HepG2 (cell line): ENCODE results near the gene RSAD2. TPM values are rescaled to one million over a fixed set of nuclear protein-coding genes. Genes with fewer than 3 reads are reported as not detected.

Experiments used
- ATAC-seq: fragments of 200-7000 bp; cut with Tn5 transposase; 3 replicates; pipeline ENCODE4 v1.9.1; 2020; ENCODE audit warnings: mild to moderate bottlenecking, moderate library complexity
- BruUV-seq: library from RNA; stranded (reverse); fragments of 400-500 nt; replicated peaks from 2 replicates; lab custom pipeline; 2021; lab: Mats Ljungman, UMichigan
- CTCF ChIA-PET: fragments of 300-600 bp; formaldehyde crosslinking; extraction: SDS; loops from one replicate; lab custom pipeline; 2021; ENCODE audit warnings: low total read pairs, inconsistent platforms, low intra/inter-chr PET ratio; lab: Yijun Ruan, JAX
- POLR2A ChIA-PET: fragments of 350-600 bp; sonication (Branson Sonifier 250); formaldehyde crosslinking; loops from one replicate; lab custom pipeline; 2020; ENCODE audit warnings: antibody characterized with exemption, inconsistent platforms; lab: Yijun Ruan, JAX
- DNase-seq: peaks from one replicate; pipeline ENCODE4 v3.0.0-alpha.2; 2015; ENCODE audit warnings: low spot score
- FAIRE-seq: peaks from 3 replicates; lab custom pipeline; 2011; peaks lifted over from hg19 to GRCh38; lab: Jason Lieb, UNC
- H2AFZ ChIP-seq: one replicate; pipeline ENCODE4 v1.6.1; 2011; ENCODE audit warnings: low read length, inconsistent platforms
- H3K27ac ChIP-seq: fragments of 300-600 bp; 3 replicates; pipeline ENCODE4 v1.8.0; 2011; ENCODE audit warnings: mixed run types, mild to moderate bottlenecking, mixed read lengths, low read length, inconsistent platforms; ENCODE audit not compliant: insufficient read depth; ENCODE audit errors: extremely low read length
- H3K27me3 ChIP-seq, 2 experiments: fragments of 200-600 bp in 1 of 2; 2 replicates in 1 of 2; 3 replicates in 1 of 2; pipeline versions ENCODE4 v1.6.0 to v1.8.0; 2011; ENCODE audit warnings: low read length in 2 of 2, mild to moderate bottlenecking in 2 of 2, moderate library complexity in 2 of 2, inconsistent platforms in 1 of 2; ENCODE audit not compliant: insufficient read depth in 2 of 2, control insufficient read depth in 1 of 2
- H3K36me3 ChIP-seq, 2 experiments: fragments of 200-600 bp in 1 of 2; replicated peaks in 1 of 2; 2 replicates in 1 of 2; 3 replicates in 1 of 2; pipeline versions ENCODE4 v1.5.1 to v1.8.0; 2011; ENCODE audit warnings: low read length in 2 of 2, inconsistent platforms in 1 of 2; ENCODE audit not compliant: insufficient read depth in 2 of 2, control insufficient read depth in 1 of 2
- H3K4me1 ChIP-seq: 2 replicates; pipeline ENCODE4 v1.5.1; 2012; ENCODE audit warnings: low read length, inconsistent platforms; ENCODE audit not compliant: insufficient read depth
- H3K4me2 ChIP-seq: 2 replicates; pipeline ENCODE4 v1.6.0; 2011; ENCODE audit warnings: low read depth, low read length, inconsistent platforms
- H3K4me3 ChIP-seq, 3 experiments: fragments of 200-600 bp in 1 of 3; sonication (generic), shearing (Covaris generic) in 1 of 3; replicated peaks in 1 of 3; 2 replicates each; pipeline ENCODE4 v1.5.1; 2011 to 2016; ENCODE audit warnings: low read length in 3 of 3, inconsistent platforms in 2 of 3, low read depth in 2 of 3, mild to moderate bottlenecking in 2 of 3, control low read depth in 1 of 3, mixed read lengths in 1 of 3; ENCODE audit not compliant: insufficient read depth in 1 of 3
- H3K79me2 ChIP-seq: one replicate; pipeline ENCODE4 v1.6.1; 2011; ENCODE audit warnings: low read length, inconsistent platforms; ENCODE audit not compliant: insufficient read depth
- H3K9ac ChIP-seq: 2 replicates; pipeline ENCODE4 v1.6.0; 2011; ENCODE audit warnings: mild to moderate bottlenecking, low read depth, low read length, inconsistent platforms; ENCODE audit not compliant: insufficient read depth
- H3K9me3 ChIP-seq: 2 replicates; pipeline ENCODE4 v1.5.1; 2012; ENCODE audit warnings: mild to moderate bottlenecking, low read length
- H4K20me1 ChIP-seq: 2 replicates; pipeline ENCODE4 v1.6.0; 2011; ENCODE audit warnings: inconsistent platforms, mild to moderate bottlenecking, low read length, moderate library complexity; ENCODE audit not compliant: insufficient read depth
- ATF7 ChIP-seq, 2 experiments: fragments of 450-650 bp in 1 of 2; sonication (generic) in 1 of 2; formaldehyde crosslinking in 1 of 2; IDR thresholded peaks; 2 replicates each; pipeline versions ENCODE4 v1.4.0 to v1.6.1; 2016 to 2020; ENCODE audit warnings: antibody characterized with exemption in 1 of 2, mild to moderate bottlenecking in 1 of 2, missing genetic modification reagents in 1 of 2
- BORCS8-MEF2B ChIP-seq: sonication (generic); formaldehyde crosslinking; IDR thresholded peaks from 2 replicates; pipeline ENCODE4 v1.8.0; 2022; ENCODE audit warnings: mild to moderate bottlenecking, missing genetic modification reagents
- CEBPZ ChIP-seq: IDR thresholded peaks from 2 replicates; pipeline ENCODE4 v1.6.1; 2012; ENCODE audit warnings: low read length, improper control_type of control experiment
- HOXA7 ChIP-seq: sonication (generic); formaldehyde crosslinking; IDR thresholded peaks from 2 replicates; pipeline ENCODE4 v1.8.1; 2022; ENCODE audit warnings: mild to moderate bottlenecking, missing genetic modification reagents, moderate library complexity
- MAFF ChIP-seq: IDR thresholded peaks from 2 replicates; pipeline ENCODE4 v1.6.1; 2011; ENCODE audit warnings: low read depth, low read length, improper control_type of control experiment
- MAFK ChIP-seq, 2 experiments: IDR thresholded peaks in 1 of 2; conservative IDR thresholded peaks in 1 of 2; 2 replicates each; pipeline ENCODE4 v1.6.1; 2011; ENCODE audit warnings: improper control_type of control experiment in 2 of 2, low read length in 2 of 2
- THAP11 ChIP-seq: IDR thresholded peaks from 2 replicates; pipeline ENCODE4 v1.6.1; 2016; ENCODE audit warnings: missing biosample characterization, missing genetic modification reagents
- ZMYM2 ChIP-seq: sonication (generic); formaldehyde crosslinking; IDR thresholded peaks from 2 replicates; pipeline ENCODE4 v1.8.0; 2022; ENCODE audit warnings: mild to moderate bottlenecking, missing genetic modification reagents
- ZNF317 ChIP-seq: sonication (generic); formaldehyde crosslinking; IDR thresholded peaks from 2 replicates; pipeline ENCODE4 v1.5.0; 2020; ENCODE audit warnings: mild to moderate bottlenecking, missing genetic modification reagents
- ZNF350 ChIP-seq: sonication (generic); formaldehyde crosslinking; IDR thresholded peaks from 2 replicates; pipeline ENCODE4 v1.4.0; 2020; ENCODE audit warnings: mild to moderate bottlenecking, low read depth, missing genetic modification reagents, borderline replicate concordance
- ZNF782 ChIP-seq: sonication (generic); formaldehyde crosslinking; IDR thresholded peaks from 2 replicates; pipeline ENCODE4 v1.4.0; 2020; ENCODE audit warnings: missing genetic modification reagents, mild to moderate bottlenecking, borderline replicate concordance
- WGBS: methylation state at CpG from one replicate; pipeline ENCODE4 v1.1.6; 2017; ENCODE audit warnings: low lambda C conversion rate; 5-methylcytosine and 5-hydroxymethylcytosine counted together
- in situ Hi-C: cut with HindIII; loops from 2 replicates; pipeline ENCODE4 v1.10.0; 2017; ENCODE audit warnings: low pct_unique_long_range_greater_than_20kb; ENCODE audit not compliant: extremely low pct_ligation_motif_present
- intact Hi-C: fragments of 100-400 bp; cut with micrococcal nuclease; formaldehyde crosslinking; loops from one replicate; pipeline ENCODE4 v1.10.0; 2022; ENCODE audit not compliant: unreplicated experiment
- polyA plus RNA-seq, 8 experiments: library from polyadenylated mRNA; depleted of rRNA in 3 of 8; stranded (reverse) in 7 of 8; unstranded in 1 of 8; fragments of >200 nt; fragmentation: Illumina TruSeq in 4 of 8; extraction: Trizol in 4 of 8; gene quantifications; 2 replicates each; pipeline versions ENCODE4 v1.2.1 to v1.2.3, GENCODE V29; 2011 to 2016; ENCODE audit warnings: low read depth in 4 of 8, missing spikeins in 1 of 8, mixed read lengths in 1 of 8; ENCODE audit not compliant: insufficient read depth in 1 of 8
- total RNA-seq, 5 experiments: library from RNA; depleted of rRNA; stranded (reverse); fragments of >200 nt; fragmentation: Illumina TruSeq; extraction: Trizol; gene quantifications; 2 replicates each; pipeline ENCODE4 v1.2.3, GENCODE V29; 2016; ENCODE audit warnings: low read depth in 1 of 5
- TF ChIP-seq, protein P1 (sequence below): sonication (generic); formaldehyde crosslinking; IDR thresholded peaks from 2 replicates; pipeline ENCODE4 v1.8.1; 2023; ENCODE audit warnings: mild to moderate bottlenecking, missing genetic modification reagents
- TF ChIP-seq, protein P2 (sequence below): sonication (generic); formaldehyde crosslinking; IDR thresholded peaks from 2 replicates; pipeline ENCODE4 v1.8.1; 2023; ENCODE audit warnings: missing genetic modification reagents, mild to moderate bottlenecking, borderline replicate concordance

The RSAD2 gene
- total and polyA plus RNA-seq, 2 of the 13 experiments (the other 11 are each of a cell fraction or from before 2014, with no cell fraction given) = 0.11 TPM; not detected in 1

GRCh38 chr2:6841537-6842287 is 35.9 kb upstream of the RSAD2 start:
- no peak overlapping the region for H3K4me3 ChIP-seq
- no peak for ATAC-seq
- H3K9ac ChIP-seq = no peak overlapping the region
- ChIA-PET POLR2A (no interaction called here), CTCF (no interaction called here)
- peaks cover 60% of the 10 kb centered on the region for H3K9me3 ChIP-seq
- H3K27ac ChIP-seq = no peak overlapping the region
- DNase-seq = no peak
- 0% methylated on average over 2 of the region's 2 CpGs for WGBS
- FAIRE-seq = no peak
- H3K27me3 ChIP-seq = no peaks in the 10 kb centered on the region
- no peaks in the 10 kb centered on the region for H4K20me1 ChIP-seq
- no peaks in the 10 kb centered on the region for H3K4me1 ChIP-seq
- no peaks in the 10 kb centered on the region for H3K79me2 ChIP-seq
- in situ Hi-C loops (no loop called here), intact Hi-C loops (no loop called here)
- no TSS peak for BruUV-seq
- peak; percentile 40 for TF ChIP-seq ATF7 (IDR thresholded peaks at IDR 0.05)
- TF ChIP-seq ATF7 (CRISPR knock-in tag; IDR thresholded peaks at IDR 0.05) = no peak
- no peak for TF ChIP-seq HOXA7
- peak; percentile 54 to 68 for TF ChIP-seq MAFK (conservative IDR thresholded peaks at IDR 0.05 in 1 of 2, IDR thresholded peaks at IDR 0.05 in 1 of 2; ENCODE audit: low read length in 2 of 2)
- TF ChIP-seq, protein P1, sequence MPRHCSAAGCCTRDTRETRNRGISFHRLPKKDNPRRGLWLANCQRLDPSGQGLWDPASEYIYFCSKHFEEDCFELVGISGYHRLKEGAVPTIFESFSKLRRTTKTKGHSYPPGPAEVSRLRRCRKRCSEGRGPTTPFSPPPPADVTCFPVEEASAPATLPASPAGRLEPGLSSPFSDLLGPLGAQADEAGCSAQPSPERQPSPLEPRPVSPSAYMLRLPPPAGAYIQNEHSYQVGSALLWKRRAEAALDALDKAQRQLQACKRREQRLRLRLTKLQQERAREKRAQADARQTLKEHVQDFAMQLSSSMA = no peak
- TF ChIP-seq MAFF = peak; percentile 50; the same call in 1 of the 2 replicates
- H2AFZ ChIP-seq = no peak overlapping the region
- H3K36me3 ChIP-seq = no peaks in the 10 kb centered on the region
- H3K4me2 ChIP-seq = no peak overlapping the region

DNA sequence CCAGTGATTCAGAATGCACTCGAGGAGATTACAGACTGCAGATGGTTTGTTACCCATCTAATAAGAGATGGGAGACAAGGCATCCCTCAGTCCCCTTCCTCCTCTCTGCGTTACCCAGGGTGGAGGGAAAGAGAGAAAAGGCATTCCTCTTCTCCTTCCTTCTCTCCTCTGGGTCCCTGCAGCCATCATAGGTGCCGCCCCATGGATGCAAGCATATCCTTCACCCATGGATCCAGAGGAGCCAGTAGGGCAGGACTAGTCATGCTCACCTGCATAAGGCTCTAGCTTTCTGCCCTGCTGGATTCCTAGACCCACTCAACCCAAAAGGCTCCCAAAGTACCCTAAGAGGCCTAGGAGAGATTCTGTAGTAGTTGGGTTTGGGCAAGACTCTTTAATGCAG is 32.3 kb upstream of the RSAD2 start:
- FAIRE-seq = no peak
- ATAC-seq = no peak
- Histone ChIP-seq H3K9me3 (peaks cover 83% of the 10 kb centered on the region), H3K4me1 (no peaks in the 10 kb centered on the region), H4K20me1 (no peaks in the 10 kb centered on the region), H3K36me3 (no peaks in the 10 kb centered on the region), H3K27ac (no peak overlapping the region), H3K4me3 (no peak overlapping the region), H2AFZ (no peak overlapping the region), H3K79me2 (no peaks in the 10 kb centered on the region), H3K4me2 (no peak overlapping the region), H3K9ac (no peak overlapping the region), H3K27me3 (no peaks in the 10 kb centered on the region)
- 17% methylated on average over 3 of the region's 3 CpGs for WGBS
- intact Hi-C loops (no loop called here), in situ Hi-C loops (no loop called here)
- DNase-seq = no peak
- CTCF ChIA-PET = no interaction called here
- no TSS peak for BruUV-seq
- POLR2A ChIA-PET = no interaction called here
- TF ChIP-seq CEBPZ = peak; percentile 63; the same call in 1 of the 2 replicates
- no peak for TF ChIP-seq ZNF782
- no peak for TF ChIP-seq THAP11
- peak; percentile 37; the same call in 1 of the 2 replicates for TF ChIP-seq BORCS8-MEF2B
- TF ChIP-seq ZNF350 = no peak
- TF ChIP-seq, protein P2, sequence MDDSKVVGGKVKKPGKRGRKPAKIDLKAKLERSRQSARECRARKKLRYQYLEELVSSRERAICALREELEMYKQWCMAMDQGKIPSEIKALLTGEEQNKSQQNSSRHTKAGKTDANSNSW (CRISPR knock-in tag) = no peak
- TF ChIP-seq ZNF317 (CRISPR knock-in tag) = 0 out of 2 replicates have a peak, but pooled peaks have one; percentile 33
- TF ChIP-seq ZMYM2 (CRISPR knock-in tag) = peak; percentile 84; the same call in 1 of the 2 replicates
